Posterior cingulate gyrus (tissue), 11 donors: ENCODE results near the gene C1QTNF5.

Experiments used
- DNase-seq, 10 donors: peaks; one replicate each; pipeline versions ENCODE4 v3.0.0 to v3.0.0-alpha.2; 2020 to 2021; ENCODE audit warnings: mixed read lengths in 3 of 10
- intact Hi-C: fragments of 100-400 bp; cut with DNase I; formaldehyde crosslinking; loops from one replicate; pipeline ENCODE4 v1.15.1; 2023

The C1QTNF5 gene

DNA sequence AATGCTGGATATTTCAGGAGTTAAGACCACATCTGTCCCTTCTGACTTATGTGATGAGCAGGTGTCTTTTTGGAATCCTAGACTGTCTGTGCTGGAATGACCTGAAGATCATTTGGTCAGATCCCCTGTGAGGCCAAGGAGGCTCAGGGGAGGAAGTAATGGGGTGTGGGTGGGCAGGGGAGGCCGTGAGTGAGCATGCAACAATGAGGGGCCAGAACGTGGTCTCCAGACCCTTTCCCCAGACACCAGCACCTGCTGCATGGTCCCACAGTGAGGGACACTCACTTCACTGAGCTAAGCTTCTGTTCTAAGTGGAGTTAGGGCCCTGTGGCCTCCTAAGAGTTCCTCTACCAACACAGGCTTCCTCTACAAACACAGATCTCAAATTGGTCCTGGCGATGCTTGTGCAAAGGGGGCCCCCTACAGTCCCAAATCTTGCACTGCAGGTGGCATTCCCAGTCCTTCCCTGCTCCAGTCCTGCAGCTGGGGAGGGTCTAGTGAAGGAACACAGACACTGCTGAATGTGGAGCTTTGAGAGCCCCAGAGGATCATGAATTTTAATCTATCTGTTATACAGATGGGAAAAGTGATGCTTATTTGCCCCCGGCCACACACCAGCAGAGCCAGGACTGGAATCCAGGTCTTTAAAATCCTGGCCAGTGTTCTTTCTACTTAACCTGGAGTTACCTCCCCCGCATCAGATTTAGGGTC lies 33.4 kb upstream of the C1QTNF5 start:
- intact Hi-C loops = loop anchor here (5.0 kb wide), 1 partner anchor 37 kb away; no protein-coding TSS in a partner anchor
- DNase-seq = peak in 9 of 10 donors; percentile 83 to 98 (median 90)

DNA sequence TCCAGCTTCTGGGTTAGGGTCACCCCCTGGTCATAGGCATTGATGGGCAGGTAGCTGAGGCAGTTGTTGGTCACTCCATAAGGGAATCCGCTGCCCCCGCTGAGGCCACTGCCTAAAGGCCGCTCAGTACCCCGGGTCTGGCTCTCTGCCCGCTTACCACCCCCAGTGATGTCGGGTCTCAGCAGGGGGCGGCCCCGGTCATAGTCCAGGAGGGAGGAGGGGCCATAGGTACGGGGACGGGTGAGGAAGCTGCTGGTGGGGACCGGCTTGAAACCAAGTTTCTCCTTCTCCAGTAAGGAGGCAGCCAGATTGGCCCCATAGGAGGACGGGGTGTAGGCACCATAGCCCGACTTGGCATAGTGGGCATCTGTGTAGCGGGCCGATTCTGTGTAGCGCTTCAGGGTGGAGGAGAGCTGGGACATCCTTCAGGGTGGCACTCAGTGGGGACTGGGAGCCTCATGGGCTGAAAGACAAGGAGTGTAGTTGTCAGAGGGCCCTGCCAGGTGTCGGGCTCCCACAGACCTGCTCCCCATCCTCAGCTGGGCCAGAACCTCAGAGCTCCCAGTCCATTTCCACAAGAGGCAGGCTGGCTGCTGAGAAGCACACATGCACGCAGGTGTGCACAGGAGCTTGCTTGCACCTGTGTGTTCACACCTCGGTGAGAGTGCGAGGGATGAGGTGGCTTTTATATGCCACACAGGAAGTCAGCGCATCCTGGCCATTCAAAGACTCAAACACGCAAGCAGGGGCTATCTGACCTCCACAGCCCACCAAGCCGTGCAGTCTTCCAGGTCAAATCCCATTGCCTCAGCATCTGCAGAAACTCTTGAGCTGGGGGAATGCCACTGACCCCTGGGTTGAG lies 32.6 kb upstream of the C1QTNF5 start:
- DNase-seq = no peak
- intact Hi-C loops = loop anchor here (5.0 kb wide), 1 partner anchor 36 kb away; no protein-coding TSS in a partner anchor

DNA sequence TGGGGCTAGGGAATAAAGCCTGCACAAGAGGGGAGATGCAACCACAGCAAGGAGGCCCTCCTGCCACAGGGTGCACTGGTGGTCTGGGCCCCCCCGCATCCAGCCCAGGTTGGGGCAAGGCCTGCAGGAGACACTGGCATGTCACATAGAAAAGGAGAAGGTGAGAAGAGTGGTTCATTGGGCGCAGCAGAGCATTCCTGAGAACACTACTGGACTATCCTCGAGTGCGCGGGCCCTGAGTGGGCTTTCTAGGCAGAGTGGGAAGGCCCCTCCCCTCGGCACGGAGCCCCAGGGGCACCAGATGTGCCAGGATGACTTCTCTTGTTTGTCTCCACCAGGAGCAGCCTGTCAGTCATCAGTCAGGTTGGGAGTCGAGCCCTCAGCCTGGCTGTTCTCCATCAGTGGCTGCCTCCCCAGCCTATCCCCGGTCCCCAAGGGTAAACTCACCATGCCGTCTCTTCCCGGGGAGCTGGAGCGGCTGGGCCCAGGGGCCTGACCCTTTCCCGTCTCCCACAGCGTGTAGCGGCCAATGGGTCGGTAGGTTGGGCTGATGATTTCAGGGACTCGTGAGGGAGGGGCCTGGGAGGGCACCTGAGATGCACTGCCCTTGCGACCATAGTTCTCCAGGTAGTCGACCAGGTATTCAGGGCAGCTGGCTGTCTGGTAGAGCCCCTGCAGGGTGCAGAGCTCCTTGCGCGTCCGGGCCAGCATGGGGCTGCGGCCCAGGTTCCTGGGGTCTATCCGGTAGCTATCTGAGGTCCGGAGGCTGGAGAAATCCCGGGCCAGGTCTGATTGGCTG lies 31.8 kb upstream of the C1QTNF5 start:
- peak in 1 of 10 donors; percentile 77 for DNase-seq
- intact Hi-C loops = loop anchor here (5.0 kb wide), 1 partner anchor 35 kb away; no protein-coding TSS in a partner anchor

DNA sequence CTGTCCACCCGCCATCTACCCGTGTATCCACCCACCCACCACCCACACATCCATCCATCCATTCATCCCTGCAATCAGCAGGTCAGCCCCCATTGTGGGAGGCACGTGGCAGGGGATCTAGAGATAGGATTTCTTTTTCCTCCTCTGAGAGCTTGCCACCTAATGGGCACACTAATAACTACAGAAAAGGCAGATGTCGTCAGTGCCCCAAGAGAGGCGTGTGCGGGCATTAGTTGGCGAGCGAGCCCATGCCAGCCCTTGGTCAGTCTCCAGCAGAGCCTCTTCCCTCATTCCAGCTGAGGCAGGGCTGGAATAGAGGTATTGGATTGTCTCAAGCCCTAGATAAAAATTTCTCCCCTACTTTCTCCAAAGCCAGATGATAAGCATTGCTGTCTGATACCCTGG lies 31.1 kb upstream of the C1QTNF5 start:
- peak in 5 of 10 donors; percentile 45 to 91 (median 61) for DNase-seq
- intact Hi-C loops = loop anchor here (1.0 to 5.0 kb wide), 2 partner anchors 15 to 34 kb away; no protein-coding TSS in a partner anchor

- intact Hi-C loops = loop anchor here (1.0 to 5.0 kb wide), 2 partner anchors 15 to 34 kb away; no protein-coding TSS in a partner anchor
- DNase-seq = peak in 1 of 10 donors; percentile 70
Measured at GRCh38 chr11:119371067-119371601, 30.5 kb upstream of the C1QTNF5 start.

DNA sequence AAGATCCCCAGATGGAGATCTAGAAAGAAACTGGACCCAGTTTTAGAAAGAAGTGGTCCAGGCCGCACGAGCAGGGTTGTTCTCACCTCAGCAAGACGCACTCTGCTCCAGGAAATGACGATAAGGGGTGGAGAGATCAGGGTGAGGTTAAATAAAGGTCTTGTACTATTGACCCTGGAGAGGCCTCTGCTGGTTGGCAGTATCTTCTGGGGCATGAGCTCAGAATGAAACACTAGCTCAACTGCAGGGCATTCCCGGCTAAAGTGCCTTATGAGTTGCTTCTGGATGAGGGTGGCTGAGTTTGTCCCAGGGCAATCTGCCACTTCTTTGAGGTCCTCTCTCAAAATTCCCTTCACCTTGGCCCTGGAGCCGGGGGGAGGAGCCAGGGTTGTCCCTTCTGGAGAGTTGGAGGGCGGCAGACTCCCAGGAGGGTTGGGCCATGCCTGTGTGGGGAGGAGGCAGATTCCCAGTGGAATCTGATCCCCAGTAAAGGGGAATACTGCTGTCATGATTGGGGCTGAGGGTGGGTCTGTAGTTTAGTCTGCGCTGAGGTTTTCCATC lies 29.9 kb upstream of the C1QTNF5 start:
- intact Hi-C loops = loop anchor here (1.0 to 5.0 kb wide), 2 partner anchors 14 to 33 kb away; no protein-coding TSS in a partner anchor
- peak in 1 of 10 donors; percentile 64 for DNase-seq

- intact Hi-C loops = no loop called here
Measured at GRCh38 chr11:119369132-119369925, 28.6 kb upstream of the C1QTNF5 start.

DNA sequence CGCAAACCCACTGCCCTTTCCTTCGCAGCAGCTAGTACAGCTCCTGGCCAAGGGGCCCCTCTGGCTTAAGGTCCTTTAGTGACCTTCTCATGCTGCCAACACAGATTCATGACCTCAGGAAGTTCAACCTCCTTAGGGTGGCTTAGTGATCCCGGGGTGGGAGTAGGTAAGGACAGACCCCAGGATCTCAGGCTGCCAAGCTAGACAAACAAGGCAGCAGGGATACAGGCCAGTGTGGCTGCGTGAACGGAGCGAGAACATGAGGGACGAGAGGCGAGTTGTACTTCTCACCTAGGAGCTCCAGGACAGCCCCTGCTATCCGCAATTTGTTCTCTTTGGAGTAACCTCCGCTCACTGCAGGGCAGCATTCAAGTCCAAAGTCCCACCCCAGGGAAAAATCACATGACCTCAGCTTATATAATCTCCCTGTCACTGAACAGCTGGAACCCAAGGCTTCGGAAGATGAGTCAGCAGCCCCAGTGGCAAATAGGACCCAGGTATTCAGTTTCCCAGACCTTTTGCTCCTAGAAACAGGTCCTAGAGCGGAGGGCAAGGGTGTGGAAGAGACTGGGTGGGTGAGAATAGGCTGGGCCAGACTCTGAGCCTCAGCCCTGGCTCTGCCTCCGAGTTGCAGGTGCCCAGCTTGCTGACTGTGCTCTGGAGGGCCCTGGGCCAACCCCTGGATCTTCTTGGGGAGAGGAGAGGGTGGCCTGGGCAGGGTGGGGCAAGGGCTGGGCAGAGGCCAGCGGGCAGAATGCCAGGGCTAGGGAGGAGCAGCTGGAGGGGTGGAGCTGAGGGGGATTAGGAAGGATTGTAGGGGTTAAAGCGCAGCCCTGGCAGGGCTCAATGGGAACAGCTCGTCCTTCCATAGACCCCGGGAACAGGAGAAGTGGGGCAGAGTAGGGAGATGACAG lies 27.7 kb upstream of the C1QTNF5 start:
- intact Hi-C loops = no loop called here
- DNase-seq = peak in 3 of 10 donors; percentile 71 to 89 (median 81)

More at GRCh38 chr11:119369132-119369925, 28.6 kb upstream of the C1QTNF5 start:
- peak in 1 of 10 donors; percentile 47 for DNase-seq

DNA sequence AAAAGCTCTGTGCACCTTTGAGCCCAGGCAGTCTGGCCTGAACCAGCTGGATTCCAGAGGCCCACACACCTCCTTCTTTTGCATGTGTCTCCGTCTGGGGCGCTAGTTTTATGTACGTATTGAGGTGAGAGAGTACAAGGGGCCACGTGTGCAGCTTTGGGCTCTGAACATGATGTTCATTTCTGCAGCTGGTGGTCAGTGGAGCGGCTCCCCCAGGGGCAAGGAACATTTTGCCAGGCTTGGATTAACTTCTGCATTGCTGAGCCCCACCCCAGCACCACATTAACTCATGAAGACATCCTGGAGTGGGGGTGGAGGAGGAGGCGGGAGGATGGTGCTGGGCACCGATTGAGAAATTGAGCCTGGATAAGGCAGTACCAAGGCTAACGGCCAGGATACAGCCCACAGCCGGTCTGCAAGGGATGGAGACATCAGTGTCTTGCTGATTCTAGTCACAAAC lies 27.0 kb upstream of the C1QTNF5 start:
- peak in 3 of 10 donors; percentile 70 to 85 (median 84) for DNase-seq
- intact Hi-C loops = no loop called here

DNA sequence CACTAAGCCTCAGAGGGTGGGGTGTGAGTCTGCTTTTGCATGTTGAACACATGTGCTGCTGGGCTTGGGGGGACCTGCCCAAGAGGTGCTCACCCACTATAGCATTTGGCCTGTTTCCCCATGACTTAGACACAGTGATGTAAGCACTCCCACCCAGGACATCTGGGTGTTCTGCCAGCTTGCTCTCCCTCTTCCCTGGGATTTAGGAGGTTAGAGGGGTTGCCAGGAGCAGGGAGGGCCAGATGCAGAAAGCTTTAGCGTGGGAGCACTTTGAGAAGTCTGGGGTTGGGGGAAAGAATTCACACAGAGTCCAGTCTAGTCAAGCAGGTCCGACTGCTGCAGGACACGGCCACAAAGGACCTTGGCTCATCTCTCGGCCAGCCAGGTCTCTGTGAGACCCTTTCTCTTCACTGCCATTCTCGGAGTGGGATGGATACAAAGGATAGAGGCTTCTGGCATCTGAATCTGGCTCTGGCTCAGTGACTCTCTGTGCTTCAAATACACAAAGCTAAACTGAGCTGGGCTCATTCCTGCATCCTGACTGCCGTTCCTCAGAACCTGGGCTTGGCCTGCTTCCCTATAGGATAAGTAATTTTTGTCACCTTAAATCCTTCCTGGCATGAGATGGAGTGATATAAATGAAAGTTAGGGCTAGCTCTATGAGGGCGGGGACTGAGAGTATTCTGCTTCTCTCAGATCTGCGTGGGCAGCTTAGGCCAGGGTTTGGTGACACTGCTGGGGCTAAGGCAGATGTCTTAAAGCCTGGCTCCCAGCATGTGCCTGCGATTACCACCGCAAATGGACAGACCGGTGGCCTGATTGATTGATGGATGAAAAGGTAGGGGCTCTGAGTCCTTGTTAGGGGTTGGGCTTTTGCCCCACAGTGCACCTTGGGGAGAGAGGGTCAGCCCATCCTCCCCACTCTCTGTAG lies 26.3 kb upstream of the C1QTNF5 start:
- intact Hi-C loops = no loop called here
- DNase-seq = peak in 3 of 10 donors; percentile 76 to 87 (median 79)

DNA sequence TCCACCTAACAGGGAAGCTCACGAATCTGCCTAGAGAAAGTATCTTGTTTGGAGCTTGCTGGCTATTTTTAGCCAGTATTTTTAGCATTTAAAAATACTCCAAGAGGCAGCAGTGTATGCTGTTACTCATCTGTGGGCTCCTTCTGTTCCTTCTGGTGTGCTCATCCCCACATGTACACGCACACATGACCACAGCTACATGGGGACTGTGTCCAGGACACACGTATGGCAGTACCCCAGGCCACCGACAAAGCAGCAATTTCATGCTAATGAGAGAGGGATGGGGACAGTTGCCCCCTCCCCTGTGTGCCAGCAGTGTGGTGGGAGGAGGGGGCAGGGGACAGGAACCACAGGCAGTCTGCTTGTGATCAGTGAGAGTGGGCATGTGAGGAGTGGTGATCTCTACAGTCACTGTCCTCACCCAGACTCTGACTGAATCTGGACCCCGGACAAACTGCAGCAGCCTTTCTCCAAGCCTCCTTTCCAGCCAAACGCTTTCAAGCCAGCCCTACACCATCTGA lies 24.4 kb upstream of the C1QTNF5 start:
- DNase-seq = peak in 3 of 10 donors; percentile 78 to 83 (median 81)
- intact Hi-C loops = no loop called here

DNA sequence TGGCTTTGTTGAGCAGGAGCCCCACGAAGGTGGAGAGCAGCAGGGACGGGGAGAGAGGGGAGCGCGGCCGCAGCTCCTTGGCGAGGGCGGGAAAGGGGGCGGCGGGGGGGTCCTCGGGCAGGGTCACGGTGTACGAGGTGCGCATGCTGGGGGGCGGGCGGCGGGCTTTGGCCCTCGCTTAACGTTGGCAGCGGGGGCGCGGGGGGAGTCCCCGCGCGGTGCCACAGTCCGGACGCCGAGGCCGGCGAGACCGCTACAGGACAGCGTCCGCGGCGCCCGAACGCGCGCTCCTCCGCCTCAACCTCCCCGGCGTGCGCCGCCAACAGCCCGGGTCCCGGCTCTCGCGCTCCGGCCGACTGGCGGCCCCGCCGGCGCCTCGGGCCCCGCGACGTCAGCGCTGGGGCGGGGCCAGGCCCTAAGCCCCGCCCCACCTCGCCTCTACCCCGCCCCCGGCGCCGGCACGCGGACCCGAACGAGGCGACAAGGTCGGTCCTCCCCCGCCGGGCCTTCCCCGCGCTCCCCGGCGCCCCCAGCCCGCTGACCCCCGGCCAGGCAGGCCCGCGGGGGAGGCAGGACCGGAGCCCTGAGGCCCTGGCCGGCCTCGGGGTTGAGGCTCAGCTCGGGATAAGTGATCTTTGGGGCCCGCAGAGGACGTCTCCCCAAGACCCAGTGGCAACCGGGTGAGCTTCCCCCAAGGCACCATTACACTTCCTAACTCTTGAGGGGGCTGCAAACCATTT lies 23.3 kb upstream of the C1QTNF5 start:
- peak in 8 of 10 donors; percentile 57 to 97 (median 82) for DNase-seq
- intact Hi-C loops = no loop called here

DNA sequence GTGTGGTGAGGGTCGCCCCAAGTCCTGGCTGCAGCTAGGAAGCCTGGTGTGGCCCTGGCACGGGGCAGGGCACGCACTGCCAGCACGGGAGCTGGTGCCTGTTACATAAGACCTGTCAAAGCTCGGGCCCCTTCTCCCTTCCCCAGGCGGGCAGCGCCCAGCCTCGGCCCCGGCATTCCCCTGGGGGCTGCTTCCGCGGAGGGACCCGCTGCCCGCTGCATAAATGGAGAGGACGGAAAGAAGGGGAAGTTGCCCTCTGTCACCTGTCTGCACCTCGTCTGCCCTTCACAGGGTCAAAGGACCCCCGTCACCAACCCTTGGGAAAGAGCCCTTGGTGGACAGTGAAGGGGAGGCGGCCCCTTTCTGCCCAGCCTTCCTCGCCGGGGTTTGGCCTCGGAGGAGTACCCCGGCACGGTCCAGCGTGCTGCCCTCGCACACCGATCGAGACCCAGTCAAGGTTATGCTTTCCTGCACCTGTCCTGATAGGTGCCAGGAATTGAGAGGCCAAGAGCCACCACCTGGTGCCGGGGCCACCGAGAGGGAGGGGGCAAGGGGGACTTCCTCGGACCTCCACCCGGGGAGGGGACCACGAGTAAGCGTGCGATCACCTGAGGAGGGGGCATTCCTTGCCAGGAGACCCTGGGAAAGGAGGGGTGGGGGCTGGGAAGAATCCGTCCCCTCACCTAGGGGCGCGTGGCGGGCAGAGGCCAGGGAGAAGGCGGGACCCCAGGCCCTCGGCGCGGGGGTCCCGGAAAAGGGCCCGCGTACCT lies 22.6 kb upstream of the C1QTNF5 start:
- DNase-seq = peak in 4 of 10 donors; percentile 15 to 85 (median 78)
- intact Hi-C loops = no loop called here

- intact Hi-C loops = no loop called here
- no peak for DNase-seq
Measured at GRCh38 chr11:119362741-119363080, 22.0 kb upstream of the C1QTNF5 start.
